Astrocyte (in vitro differentiated cells and primary cell): Measurements from ENCODE around the gene SUPT4H1. TPM values are rescaled to one million over a fixed set of nuclear protein-coding genes. Genes with fewer than 3 reads are reported as not detected.

Experiments used
- DNase-seq: peaks from one replicate; pipeline ENCODE4 v3.0.0-alpha.2; 2010; ENCODE audit warnings: low read depth
- FAIRE-seq: peaks from 2 replicates; lab custom pipeline; 2011; peaks lifted over from hg19 to GRCh38; lab: Jason Lieb, UNC
- H2AFZ ChIP-seq: 2 replicates; pipeline ENCODE4 v1.6.0; 2012; ENCODE audit warnings: low read depth, low read length, inconsistent platforms
- H3K27ac ChIP-seq: 2 replicates; pipeline ENCODE4 v1.5.1; 2011; ENCODE audit warnings: low read depth, low read length, inconsistent platforms
- H3K27me3 ChIP-seq: 2 replicates; pipeline ENCODE4 v1.6.0; 2011; ENCODE audit warnings: low read length, inconsistent platforms; ENCODE audit not compliant: insufficient read depth
- H3K36me3 ChIP-seq: 2 replicates; pipeline ENCODE4 v1.5.1; 2011; ENCODE audit warnings: low read length, inconsistent platforms; ENCODE audit not compliant: insufficient read depth
- H3K4me1 ChIP-seq: 2 replicates; pipeline ENCODE4 v1.5.1; 2011; ENCODE audit warnings: low read length, inconsistent platforms; ENCODE audit not compliant: insufficient read depth
- H3K4me2 ChIP-seq: 2 replicates; pipeline ENCODE4 v1.6.0; 2012; ENCODE audit warnings: low read length, inconsistent platforms
- H3K4me3 ChIP-seq: 2 replicates; pipeline ENCODE4 v1.5.1; 2011; ENCODE audit warnings: low read depth, mild to moderate bottlenecking, low read length, inconsistent platforms; ENCODE audit not compliant: insufficient read depth
- H3K79me2 ChIP-seq: 2 replicates; pipeline ENCODE4 v1.6.0; 2012; ENCODE audit warnings: mild to moderate bottlenecking, low read length, inconsistent platforms; ENCODE audit not compliant: insufficient read depth
- H3K9ac ChIP-seq: 2 replicates; pipeline ENCODE4 v1.6.0; 2012; ENCODE audit warnings: mild to moderate bottlenecking, low read length, inconsistent platforms
- H3K9me3 ChIP-seq: 2 replicates; pipeline ENCODE4 v1.5.1; 2012; ENCODE audit warnings: low read depth, mild to moderate bottlenecking, low read length, inconsistent platforms; ENCODE audit not compliant: insufficient read depth
- H4K20me1 ChIP-seq: 2 replicates; pipeline ENCODE4 v1.6.0; 2012; ENCODE audit warnings: low read length, inconsistent platforms; ENCODE audit not compliant: insufficient read depth
- H3K27ac Mint-ChIP-seq: one replicate; pipeline ENCODE4 v1.8.0; 2021; ENCODE audit warnings: mild to moderate bottlenecking, mixed read lengths; ENCODE audit not compliant: unreplicated experiment
- H3K27me3 Mint-ChIP-seq: one replicate; pipeline ENCODE4 v1.8.0; 2021; ENCODE audit warnings: low read depth, mixed read lengths; ENCODE audit not compliant: unreplicated experiment
- H3K36me3 Mint-ChIP-seq: one replicate; pipeline ENCODE4 v1.8.0; 2021; ENCODE audit warnings: low read depth, mixed read lengths; ENCODE audit not compliant: unreplicated experiment
- H3K4me1 Mint-ChIP-seq: one replicate; pipeline ENCODE4 v1.8.0; 2021; ENCODE audit warnings: low read depth, mixed read lengths; ENCODE audit not compliant: unreplicated experiment
- H3K4me3 Mint-ChIP-seq: one replicate; pipeline ENCODE4 v1.8.0; 2021; ENCODE audit warnings: mild to moderate bottlenecking, moderate library complexity, mixed read lengths; ENCODE audit not compliant: unreplicated experiment
- H3K9me3 Mint-ChIP-seq: one replicate; pipeline ENCODE4 v1.8.0; 2021; ENCODE audit warnings: mild to moderate bottlenecking, mixed read lengths; ENCODE audit not compliant: unreplicated experiment
- CTCF ChIP-seq: IDR thresholded peaks from 2 replicates; pipeline ENCODE4 v1.5.1; 2011; ENCODE audit warnings: low read depth, mild to moderate bottlenecking, inconsistent platforms, low read length, moderate library complexity; ENCODE audit not compliant: insufficient read depth
- EZH2 ChIP-seq: IDR thresholded peaks from 2 replicates; pipeline ENCODE4 v1.6.1; 2012; ENCODE audit warnings: mild to moderate bottlenecking, low read length, inconsistent platforms; ENCODE audit not compliant: insufficient read depth
- total RNA-seq: library from RNA; stranded (reverse); gene quantifications from 2 replicates; pipeline ENCODE4 v1.2.1, GENCODE V29; 2021

Gene SUPT4H1
- total RNA-seq, 1 donor from 2014 or later: 108 TPM

- Mint-ChIP-seq H3K36me3 (no peaks in the 10 kb centered on the region), H3K4me3 (no peak overlapping the region), H3K9me3 (no peaks in the 10 kb centered on the region), H3K4me1 (peaks cover 10% of the 10 kb centered on the region), H3K27me3 (peaks cover 10% of the 10 kb centered on the region), H3K27ac (no peak overlapping the region)
- Histone ChIP-seq H3K79me2 (no peaks in the 10 kb centered on the region), H3K4me1 (peaks cover 13% of the 10 kb centered on the region), H3K4me2 (no peak overlapping the region), H4K20me1 (no peaks in the 10 kb centered on the region), H3K27ac (no peak overlapping the region), H3K4me3 (no peak overlapping the region), H3K27me3 (peaks cover 8% of the 10 kb centered on the region), H3K9ac (no peak overlapping the region), H3K9me3 (no peaks in the 10 kb centered on the region), H2AFZ (no peak overlapping the region), H3K36me3 (no peaks in the 10 kb centered on the region)
- TF ChIP-seq CTCF (no peak), EZH2 (no peak)
- DNase-seq: no peak
- FAIRE-seq: no peak
These were observed 19.9 kb downstream of the SUPT4H1 start for GRCh38 chr17:58331815-58332777.

GRCh38 chr17:58330997-58331814 is 20.8 kb downstream of the SUPT4H1 start:
- H3K4me3 ChIP-seq: no peak overlapping the region
- no peak overlapping the region for H3K9ac ChIP-seq
- H4K20me1 ChIP-seq: no peaks in the 10 kb centered on the region
- Mint-ChIP-seq H3K36me3 (no peaks in the 10 kb centered on the region), H3K9me3 (no peaks in the 10 kb centered on the region), H3K4me3 (no peak overlapping the region), H3K27ac (no peak overlapping the region), H3K27me3 (peaks cover 15% of the 10 kb centered on the region), H3K4me1 (peaks cover 6% of the 10 kb centered on the region)
- H3K79me2 ChIP-seq: no peaks in the 10 kb centered on the region
- peak overlapping the region; percentile 17 for H3K4me2 ChIP-seq
- H2AFZ ChIP-seq: peak overlapping the region; percentile 34
- H3K4me1 ChIP-seq: peaks cover 11% of the 10 kb centered on the region
- H3K36me3 ChIP-seq: no peaks in the 10 kb centered on the region
- DNase-seq: no peak
- H3K9me3 ChIP-seq: no peaks in the 10 kb centered on the region
- no peak overlapping the region for H3K27ac ChIP-seq
- TF ChIP-seq EZH2 (no peak), CTCF (no peak)
- FAIRE-seq: no peak
- H3K27me3 ChIP-seq: peaks cover 10% of the 10 kb centered on the region
